RWPE2 (cell line): Measurements from ENCODE around the gene C21orf58.

Experiments
- ATAC-seq: fragments of 200-7000 bp; cut with Tn5 transposase; 3 replicates; pipeline ENCODE4 v1.9.1; 2021; ENCODE audit warnings: low read depth
- DNase-seq: peaks from one replicate; pipeline ENCODE4 v3.0.0-alpha.2; 2020; ENCODE audit warnings: low spot score
- H3K27ac ChIP-seq: fragments of 450-650 bp; 2 replicates; pipeline ENCODE4 v1.5.1; 2017; ENCODE audit warnings: mild to moderate bottlenecking; ENCODE audit not compliant: poor library complexity, severe bottlenecking
- H3K27me3 ChIP-seq: fragments of 250-450 bp; sonication (Bioruptor Pico); 2 replicates; pipeline ENCODE4 v1.5.1; 2021; ENCODE audit warnings: mild to moderate bottlenecking, moderate library complexity; ENCODE audit not compliant: insufficient read depth, poor library complexity, severe bottlenecking
- H3K36me3 ChIP-seq: fragments of 250-450 bp; sonication (Bioruptor Pico); 2 replicates; pipeline ENCODE4 v1.5.1; 2020; ENCODE audit warnings: low read depth, mild to moderate bottlenecking, moderate library complexity
- H3K4me1 ChIP-seq: fragments of 250-450 bp; sonication (Bioruptor Pico); 2 replicates; pipeline ENCODE4 v1.5.1; 2021; ENCODE audit warnings: mild to moderate bottlenecking, moderate library complexity; ENCODE audit not compliant: insufficient read depth, poor library complexity, severe bottlenecking
- H3K4me3 ChIP-seq: fragments of 250-450 bp; sonication (Bioruptor Pico); 2 replicates; pipeline ENCODE4 v1.5.1; 2021; ENCODE audit warnings: mild to moderate bottlenecking, moderate library complexity; ENCODE audit not compliant: severe bottlenecking
- H3K9me3 ChIP-seq: fragments of 250-450 bp; sonication (Bioruptor Pico); 2 replicates; pipeline ENCODE4 v1.5.1; 2021; ENCODE audit warnings: mild to moderate bottlenecking, moderate library complexity; ENCODE audit not compliant: severe bottlenecking
- CTCF ChIP-seq: fragments of 450-650 bp; IDR thresholded peaks from one replicate; pipeline ENCODE4 v1.5.1; 2017; ENCODE audit warnings: mild to moderate bottlenecking, moderate library complexity; ENCODE audit not compliant: poor library complexity, severe bottlenecking

Gene C21orf58

GRCh38 chr21:46269466-46269865 lies 54.2 kb downstream of the C21orf58 start:
- Histone ChIP-seq H3K4me3 (no peak overlapping the region), H3K4me1 (no peaks in the 10 kb centered on the region), H3K9me3 (no peaks in the 10 kb centered on the region), H3K27me3 (no peaks in the 10 kb centered on the region), H3K27ac (no peak overlapping the region), H3K36me3 (peaks cover 95% of the 10 kb centered on the region)
- ATAC-seq: no peak
- no peak for DNase-seq
- TF ChIP-seq CTCF: no peak

GRCh38 chr21:46268371-46268770 lies 55.3 kb downstream of the C21orf58 start:
- Histone ChIP-seq H3K4me1 (no peaks in the 10 kb centered on the region), H3K36me3 (peaks cover 86% of the 10 kb centered on the region), H3K27me3 (no peaks in the 10 kb centered on the region), H3K4me3 (no peak overlapping the region), H3K9me3 (no peaks in the 10 kb centered on the region), H3K27ac (no peak overlapping the region)
- TF ChIP-seq CTCF: no peak
- DNase-seq (no peak), ATAC-seq (no peak)

GRCh38 chr21:46266946-46267345 lies 56.7 kb downstream of the C21orf58 start:
- H3K4me3 ChIP-seq: no peak overlapping the region
- H3K27ac ChIP-seq: no peak overlapping the region
- no peak for TF ChIP-seq CTCF
- ATAC-seq (no peak), DNase-seq (no peak)
- H3K36me3 ChIP-seq: peaks cover 82% of the 10 kb centered on the region
- no peaks in the 10 kb centered on the region for H3K4me1 ChIP-seq
- H3K9me3 ChIP-seq: no peaks in the 10 kb centered on the region
- H3K27me3 ChIP-seq: no peaks in the 10 kb centered on the region

- DNase-seq (peak; percentile 48), ATAC-seq (0 out of 3 replicates have a peak, but pooled peaks have one; percentile 12)
- H3K4me1 ChIP-seq: no peaks in the 10 kb centered on the region
- no peaks in the 10 kb centered on the region for H3K27me3 ChIP-seq
- peaks cover 80% of the 10 kb centered on the region for H3K36me3 ChIP-seq
- no peak overlapping the region for H3K4me3 ChIP-seq
- H3K27ac ChIP-seq: no peak overlapping the region
- no peak for TF ChIP-seq CTCF
- H3K9me3 ChIP-seq: no peaks in the 10 kb centered on the region
These were observed 57.7 kb downstream of the C21orf58 start for GRCh38 chr21:46265736-46266525.

GRCh38 chr21:46264690-46265144 lies 59.0 kb downstream of the C21orf58 start:
- Histone ChIP-seq H3K27ac (no peak overlapping the region), H3K36me3 (peaks cover 80% of the 10 kb centered on the region), H3K4me1 (no peaks in the 10 kb centered on the region), H3K4me3 (no peak overlapping the region), H3K9me3 (no peaks in the 10 kb centered on the region), H3K27me3 (no peaks in the 10 kb centered on the region)
- no peak for TF ChIP-seq CTCF
- ATAC-seq: no peak
- DNase-seq: no peak
